GM12878 (cell line): ENCODE data around the gene PIEZO2. TPM values are rescaled to one million over a fixed set of nuclear protein-coding genes. Genes with fewer than 3 reads are reported as not detected.

Experiments
- ATAC-seq: fragments of 200-7000 bp; cut with Tn5 transposase; 3 replicates; pipeline ENCODE4 v1.9.1; 2020; ENCODE audit warnings: mild to moderate bottlenecking, moderate library complexity
- BruUV-seq: library from RNA; stranded (reverse); fragments of 400-500 nt; replicated peaks from 2 replicates; lab custom pipeline; 2021; lab: Mats Ljungman, UMichigan
- CTCF ChIA-PET: fragments of 300-600 bp; sonication (Branson Sonifier 250); formaldehyde crosslinking; extraction: SDS; loops from one replicate; lab custom pipeline; 2021; ENCODE audit warnings: inconsistent platforms; lab: Yijun Ruan, JAX
- POLR2A ChIA-PET: fragments of 350-600 bp; formaldehyde crosslinking; extraction: SDS; loops from one replicate; lab custom pipeline; 2021; ENCODE audit warnings: inconsistent platforms; lab: Charles Lee
- RAD21 ChIA-PET: fragments of 300-600 bp; sonication (Branson Sonifier 250); formaldehyde crosslinking; loops from one replicate; lab custom pipeline; 2023; ENCODE audit warnings: antibody characterized with exemption; ENCODE audit not compliant: unreplicated experiment; lab: Charles Lee
- SMC1A ChIA-PET: fragments of 300-600 bp; sonication (Branson Sonifier 250); formaldehyde crosslinking; loops from one replicate; lab custom pipeline; 2023; ENCODE audit not compliant: unreplicated experiment, uncharacterized antibody; lab: Charles Lee
- DNase-seq: peaks from one replicate; pipeline ENCODE4 v3.0.0-alpha.2; 2011; ENCODE audit warnings: low read depth, low spot score
- FAIRE-seq: peaks from 3 replicates; lab custom pipeline; 2011; peaks lifted over from hg19 to GRCh38; lab: Jason Lieb, UNC
- H2AFZ ChIP-seq: 2 replicates; pipeline ENCODE4 v1.6.0; 2011; ENCODE audit warnings: low read depth, low read length, control low read depth; ENCODE audit not compliant: control insufficient read depth
- H3K27ac ChIP-seq: 2 replicates; pipeline ENCODE4 v1.5.1; 2011; ENCODE audit warnings: control low read depth; ENCODE audit not compliant: control insufficient read depth, insufficient read depth
- H3K27me3 ChIP-seq, 2 experiments: replicated peaks in 1 of 2; 2 replicates each; pipeline versions ENCODE4 v1.6.0 to v1.6.1; 2011; ENCODE audit warnings: low read length in 1 of 2; ENCODE audit not compliant: control insufficient read depth in 2 of 2, insufficient read depth in 2 of 2
- H3K36me3 ChIP-seq, 2 experiments: 2 replicates each; pipeline ENCODE4 v1.5.1; 2011; ENCODE audit warnings: low read length in 1 of 2; ENCODE audit not compliant: control insufficient read depth in 2 of 2, insufficient read depth in 2 of 2
- H3K4me1 ChIP-seq: 2 replicates; pipeline ENCODE4 v1.6.1; 2011; ENCODE audit warnings: mild to moderate bottlenecking, low read length, moderate library complexity, mixed read lengths; ENCODE audit not compliant: control insufficient read depth, insufficient read depth
- H3K4me2 ChIP-seq: 2 replicates; pipeline ENCODE4 v1.6.0; 2011; ENCODE audit warnings: control low read depth; ENCODE audit not compliant: control insufficient read depth, insufficient read depth
- H3K4me3 ChIP-seq: fragments of 200-600 bp; sonication (generic); 2 replicates; pipeline ENCODE4 v1.5.1; 2016
- H3K79me2 ChIP-seq: 2 replicates; pipeline ENCODE4 v1.6.0; 2011; ENCODE audit warnings: low read length; ENCODE audit not compliant: control insufficient read depth, insufficient read depth
- H3K9ac ChIP-seq: 2 replicates; pipeline ENCODE4 v1.8.0; 2011; ENCODE audit warnings: low read length, control low read depth, mixed read lengths; ENCODE audit not compliant: control insufficient read depth, insufficient read depth
- H3K9me3 ChIP-seq: replicated peaks from 3 replicates; pipeline ENCODE4 v1.5.1; 2011; ENCODE audit warnings: mild to moderate bottlenecking, low read length; ENCODE audit not compliant: control insufficient read depth, insufficient read depth
- H4K20me1 ChIP-seq: 2 replicates; pipeline ENCODE4 v1.6.0; 2011; ENCODE audit not compliant: control insufficient read depth, insufficient read depth
- ASH2L ChIP-seq: fragments of 300-600, 200-600 bp; sonication (generic); IDR thresholded peaks from 2 replicates; pipeline ENCODE4 v1.6.1; 2017; ENCODE audit warnings: low read depth, mild to moderate bottlenecking, borderline replicate concordance
- BACH1 ChIP-seq: fragments of 450-650 bp; IDR thresholded peaks from 2 replicates; pipeline ENCODE4 v1.6.1; 2017; ENCODE audit warnings: mild to moderate bottlenecking, borderline replicate concordance
- BRCA1 ChIP-seq: IDR thresholded peaks from 2 replicates; pipeline ENCODE4 v1.6.1; 2011; ENCODE audit warnings: low read depth, low read length, improper control_type of control experiment
- EGR1 ChIP-seq, 2 experiments: IDR thresholded peaks; 1 replicate in 1 of 2; 2 replicates in 1 of 2; pipeline ENCODE4 v1.6.1; 2011 to 2012; ENCODE audit warnings: low read depth in 2 of 2, low read length in 2 of 2, borderline replicate concordance in 1 of 2, mild to moderate bottlenecking in 1 of 2, moderate library complexity in 1 of 2
- ETV6 ChIP-seq, 2 experiments: fragments of 450-650 bp in 1 of 2; IDR thresholded peaks in 1 of 2; conservative IDR thresholded peaks in 1 of 2; 2 replicates each; pipeline ENCODE4 v1.6.1; 2014; ENCODE audit warnings: antibody characterized with exemption in 1 of 2, borderline replicate concordance in 1 of 2, low read depth in 1 of 2, mild to moderate bottlenecking in 1 of 2, moderate library complexity in 1 of 2
- IKZF2 ChIP-seq, 2 experiments: fragments of 450-650 bp; IDR thresholded peaks; 2 replicates each; pipeline ENCODE4 v1.6.1; 2017; ENCODE audit warnings: mild to moderate bottlenecking in 2 of 2, moderate library complexity in 2 of 2
- NRF1 ChIP-seq: conservative IDR thresholded peaks from 2 replicates; pipeline ENCODE4 v1.6.1; 2011; ENCODE audit warnings: mild to moderate bottlenecking, low read depth, low read length, improper control_type of control experiment
- POLR2AphosphoS5 ChIP-seq: IDR thresholded peaks from 2 replicates; pipeline ENCODE4 v1.6.1; 2011; ENCODE audit warnings: mild to moderate bottlenecking, low read length, inconsistent platforms
- RAD51 ChIP-seq: fragments of 450-650 bp; IDR thresholded peaks from 2 replicates; pipeline ENCODE4 v1.6.1; 2016; ENCODE audit warnings: moderate library complexity, mild to moderate bottlenecking, inconsistent platforms
- SRF ChIP-seq, 2 experiments: IDR thresholded peaks; 2 replicates each; pipeline ENCODE4 v1.6.1; 2011; ENCODE audit warnings: low read depth in 2 of 2, low read length in 2 of 2, mild to moderate bottlenecking in 1 of 2, moderate library complexity in 1 of 2
- STAT1 ChIP-seq: fragments of 450-650 bp; conservative IDR thresholded peaks from 2 replicates; pipeline ENCODE4 v1.6.1; 2014; ENCODE audit warnings: antibody characterized with exemption, mild to moderate bottlenecking
- TBL1XR1 ChIP-seq: IDR thresholded peaks from 2 replicates; pipeline ENCODE4 v1.6.1; 2012; ENCODE audit warnings: low read depth, low read length, improper control_type of control experiment
- USF1 ChIP-seq: IDR thresholded peaks from 2 replicates; pipeline ENCODE4 v1.6.1; 2011; ENCODE audit warnings: borderline replicate concordance, low read depth, mild to moderate bottlenecking, moderate library complexity, mixed read lengths, low read length; ENCODE audit not compliant: insufficient read depth; ENCODE audit errors: extremely low read length
- WGBS: methylation state at CpG from one replicate; pipeline ENCODE4 v1.1.6; 2016; ENCODE audit warnings: low lambda C conversion rate; ENCODE audit not compliant: insufficient replicate concordance, insufficient coverage; ENCODE audit errors: missing lambda C conversion rate; 5-methylcytosine and 5-hydroxymethylcytosine counted together
- in situ Hi-C: fragments of 300-500 bp; cut with MboI; formaldehyde crosslinking; loops from 9 replicates; pipeline ENCODE4 v1.14.3; 2018; ENCODE audit warnings: mixed read lengths
- intact Hi-C: fragments of 100-400 bp; cut with micrococcal nuclease; formaldehyde crosslinking; loops from one replicate; pipeline ENCODE4 v1.14.2; 2022; ENCODE audit not compliant: unreplicated experiment
- polyA plus RNA-seq, 11 experiments: library from polyadenylated mRNA; depleted of rRNA in 4 of 11; unstranded in 6 of 11; stranded (reverse) in 5 of 11; fragments of >200 nt; fragmentation: Nextera tagmentation in 4 of 11; fragmentation: Illumina TruSeq in 1 of 11; extraction: Ambion mirVana in 4 of 11; extraction: Trizol in 1 of 11; gene quantifications; 1 replicate in 1 of 11; 2 replicates in 10 of 11; pipeline versions ENCODE4 v1.2.1 to v1.2.3, GENCODE V29; 2011 to 2016; ENCODE audit warnings: inconsistent platforms in 2 of 11, missing spikeins in 2 of 11, low read depth in 1 of 11
- total RNA-seq, 4 experiments: library from RNA; depleted of rRNA in 3 of 4; stranded (reverse); fragments of >200 nt in 3 of 4; fragmentation: Illumina TruSeq in 1 of 4; extraction: Trizol in 1 of 4; gene quantifications; 2 replicates each; pipeline versions ENCODE4 v1.2.1 to v1.2.3, GENCODE V29; 2013 to 2021

Gene PIEZO2
- total and polyA plus RNA-seq, 10 of the 15 experiments (the other 5 are each of a cell fraction or from before 2014, with no cell fraction given): 6.7 to 42.3 (median 27.4) TPM

GRCh38 chr18:10890022-10890421, 259.3 kb downstream of the PIEZO2 start:
- Histone ChIP-seq H3K27ac (peak overlapping the region; percentile 7; the same call in 1 of the 2 replicates), H3K9me3 (peaks cover 18% of the 10 kb centered on the region), H3K4me3 (no peak overlapping the region), H4K20me1 (no peaks in the 10 kb centered on the region), H3K4me1 (no peaks in the 10 kb centered on the region; the same call in 1 of the 2 replicates), H3K79me2 (no peaks in the 10 kb centered on the region; the same call in 1 of the 2 replicates), H3K36me3 (peaks cover 0 to 20% of the 10 kb centered on the region in 2 experiments; a peak in 2 of 4 replicates), H3K27me3 (no peaks in the 10 kb centered on the region), H3K4me2 (no peak overlapping the region), H3K9ac (peak overlapping the region; percentile 2; the same call in 1 of the 2 replicates), H2AFZ (no peak overlapping the region)
- DNase-seq (no peak), FAIRE-seq (no peak), ATAC-seq (no peak; the same call in 2 of the 3 replicates)
- in situ Hi-C loops (no loop called here), intact Hi-C loops (no loop called here)
- ChIA-PET RAD21 (interaction anchor here (0.8 to 6.4 kb wide), 17 partner anchors 14 to 264 kb away, joined by 3 to 53 read pairs (median 5); no protein-coding TSS in a partner anchor), CTCF (interaction anchor here (0.8 to 4.8 kb wide), 19 partner anchors 9 to 264 kb away, joined by 3 to 70 read pairs (median 4); no protein-coding TSS in a partner anchor), SMC1A (interaction anchor here (0.7 to 8.2 kb wide), 21 partner anchors 9 to 256 kb away, joined by 3 to 96 read pairs (median 5); no protein-coding TSS in a partner anchor), POLR2A (interaction anchor here (1.0 to 3.3 kb wide), 7 partner anchors 11 to 260 kb away, joined by 3 to 18 read pairs (median 5); partner anchors contain the start of gene PIEZO2)
- TF ChIP-seq EGR1 (IDR thresholded peaks at IDR 0.05; ENCODE audit: borderline replicate concordance in 1 of 2, low read depth in 2 of 2, low read length in 2 of 2) (no peak), ASH2L (no peak), RAD51 (no peak), NRF1 (no peak)
- BruUV-seq: TSS peak; percentile 64
- WGBS: 96% methylated on average over 1 of the region's 1 CpG

GRCh38 chr18:10878703-10879102, 270.7 kb downstream of the PIEZO2 start:
- in situ Hi-C loops (loop anchor here (5.0 kb wide), 1 partner anchor 49 kb away; no protein-coding TSS in a partner anchor), intact Hi-C loops (loop anchor here (1.0 kb wide), 2 partner anchors 50 to 74 kb away; no protein-coding TSS in a partner anchor)
- no TSS peak for BruUV-seq
- ChIA-PET POLR2A (interaction anchor here (0.6 to 2.2 kb wide), 8 partner anchors 12 to 268 kb away, joined by 3 to 18 read pairs (median 4); no protein-coding TSS in a partner anchor), RAD21 (interaction anchor here (0.8 to 7.9 kb wide), 10 partner anchors 14 to 319 kb away, joined by 3 to 53 read pairs (median 6); no protein-coding TSS in a partner anchor), CTCF (interaction anchor here (0.7 to 8.3 kb wide), 9 partner anchors 11 to 170 kb away, joined by 3 to 70 read pairs (median 4); no protein-coding TSS in a partner anchor), SMC1A (interaction anchor here (0.8 to 8.5 kb wide), 17 partner anchors 8 to 272 kb away, joined by 3 to 96 read pairs (median 5); partner anchors contain the start of gene PIEZO2)
- no peaks in the 10 kb centered on the region for H3K27me3 ChIP-seq
- H2AFZ ChIP-seq: no peak overlapping the region
- peak; percentile 82 for ATAC-seq
- peak; percentile 97 for FAIRE-seq
- no peaks in the 10 kb centered on the region for H4K20me1 ChIP-seq
- peaks cover 2% of the 10 kb centered on the region; the same call in 2 of the 3 replicates for H3K9me3 ChIP-seq
- H3K4me3 ChIP-seq: no peak overlapping the region
- H3K9ac ChIP-seq: 0 out of 2 replicates have a peak overlapping the region, but pooled peaks have one; percentile 13
- 0% methylated on average over 1 of the region's 1 CpG for WGBS
- DNase-seq: peak; percentile 93
- peaks cover 21% of the 10 kb centered on the region for H3K79me2 ChIP-seq
- no peaks in the 10 kb centered on the region for H3K36me3 ChIP-seq
- H3K27ac ChIP-seq: peak overlapping the region; percentile 88
- peaks cover 49% of the 10 kb centered on the region for H3K4me1 ChIP-seq
- peak overlapping the region; percentile 18; the same call in 1 of the 2 replicates for H3K4me2 ChIP-seq
- TF ChIP-seq BRCA1 (no peak), BACH1 (no peak; the same call in 1 of the 2 replicates), ETV6 (conservative IDR thresholded peaks at IDR 0.05 in 1 of 2, IDR thresholded peaks at IDR 0.05 in 1 of 2; ENCODE audit: borderline replicate concordance in 1 of 2, low read depth in 1 of 2) (peak in 1 of 2 experiments; percentile 84; a peak in 2 of 4 replicates), SRF (IDR thresholded peaks at IDR 0.05; ENCODE audit: low read depth in 2 of 2, low read length in 2 of 2) (no peak), STAT1 (no peak), EGR1 (IDR thresholded peaks at IDR 0.05; ENCODE audit: borderline replicate concordance in 1 of 2, low read depth in 2 of 2, low read length in 2 of 2) (no peak), TBL1XR1 (peak; percentile 47; the same call in 1 of the 2 replicates), USF1 (no peak), POLR2AphosphoS5 (0 out of 2 replicates have a peak, but pooled peaks have one; percentile 34), IKZF2 (IDR thresholded peaks at IDR 0.05) (peak; percentile 97 to 98)
